NCI-H1105 treated with DMSO at 0.1 percent for 48 hours (cell line): ENCODE data around the gene GZF1.

Experiments
- DNase-seq: peaks from one replicate; lab custom pipeline; 2025; lab: John Stamatoyannopoulos, UW

Gene GZF1

GRCh38 chr20:23361476-23362391, at the start of gene GZF1:
Gene GZF1 (plus strand): TSS chr20:23362182. CDS start chr20:23364384, 2,202 bp downstream.
- DNase-seq, result peak; percentile 95

GRCh38 chr20:23313271-23313670, 48.7 kb upstream of the GZF1 start:
- no peak for DNase-seq

DNA sequence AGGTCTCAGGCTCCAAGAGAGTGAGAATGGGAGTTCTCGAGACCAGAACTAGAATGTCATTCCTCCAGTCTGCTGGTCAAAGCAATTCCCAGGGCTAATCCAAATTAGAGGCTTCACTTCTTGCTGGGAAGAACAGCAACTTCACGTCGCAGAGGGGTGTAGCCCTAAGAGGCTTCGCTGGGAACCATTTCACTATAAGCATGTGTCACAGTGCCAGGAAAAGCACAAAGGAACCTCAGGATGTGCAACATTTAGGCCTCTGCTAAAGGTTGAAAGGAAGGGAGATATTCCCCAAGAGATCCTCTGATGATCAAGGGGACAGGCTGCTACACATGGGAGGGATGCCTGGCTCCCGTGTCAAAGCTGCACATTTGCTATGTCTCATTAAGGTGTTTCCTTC, 47.3 kb upstream of the GZF1 start:
- DNase-seq, result no peak

DNA sequence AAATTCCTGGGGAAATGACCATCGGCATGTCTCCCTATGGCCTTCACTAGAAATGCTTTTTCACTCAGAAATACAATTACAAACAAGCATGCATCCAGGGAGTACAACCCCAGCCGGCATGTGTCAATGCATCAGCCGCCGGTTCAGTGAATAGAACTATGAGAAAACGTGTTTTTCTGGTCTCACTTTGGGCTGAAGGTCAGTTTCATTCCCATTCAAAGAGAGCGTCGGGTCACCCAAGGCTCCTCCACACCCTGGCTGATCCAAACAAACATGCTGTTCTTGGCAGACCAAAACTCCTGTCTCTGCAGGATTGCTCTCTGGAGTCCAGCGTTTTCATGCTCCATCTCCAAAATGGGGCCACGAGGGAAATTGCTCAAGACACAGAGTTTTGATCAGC, 46.9 kb upstream of the GZF1 start:
- DNase-seq, result no peak

GRCh38 chr20:23316626-23317025, 45.4 kb upstream of the GZF1 start:
- no peak for DNase-seq

GRCh38 chr20:23317081-23317480, 44.9 kb upstream of the GZF1 start:
- no peak for DNase-seq

DNA sequence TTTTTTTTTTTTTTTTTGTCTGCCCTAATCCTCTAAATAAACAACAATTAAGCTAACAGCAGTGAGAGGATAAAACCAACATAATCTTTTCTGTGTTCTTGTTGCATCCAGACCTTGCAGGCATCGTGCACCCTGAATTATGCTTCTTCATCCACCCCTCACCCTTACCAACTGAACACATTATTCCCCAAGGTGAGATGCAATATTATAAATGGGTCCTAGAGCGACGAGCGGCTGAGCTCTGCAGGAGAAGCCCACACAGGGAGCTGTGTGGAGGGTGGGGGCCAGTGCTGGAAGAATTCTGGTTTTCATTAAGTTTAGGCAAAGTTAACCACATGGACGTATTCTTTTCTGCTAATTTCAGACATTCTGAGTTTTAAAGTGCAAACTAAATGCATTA, 43.6 kb upstream of the GZF1 start:
- no peak for DNase-seq

DNA sequence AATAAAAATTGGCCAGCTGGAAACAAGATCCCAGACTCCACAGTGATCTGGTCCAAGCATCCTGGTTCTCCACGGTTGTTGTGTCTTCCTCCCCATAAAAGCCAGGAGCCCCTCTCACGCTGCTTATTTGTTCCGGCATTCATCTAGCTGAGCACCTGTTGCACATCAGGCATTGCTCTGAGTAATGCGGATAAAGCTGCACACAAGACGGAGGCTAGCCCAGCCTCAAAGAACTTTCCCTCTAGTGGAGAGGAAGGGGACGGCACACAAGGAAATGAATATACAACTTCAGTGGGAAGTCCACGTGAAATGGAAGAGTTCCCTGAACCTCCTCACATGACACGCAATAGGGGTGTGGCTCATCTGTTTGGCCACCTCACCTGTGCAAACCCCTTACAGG, 41.7 kb upstream of the GZF1 start:
- DNase-seq, result no peak

DNA sequence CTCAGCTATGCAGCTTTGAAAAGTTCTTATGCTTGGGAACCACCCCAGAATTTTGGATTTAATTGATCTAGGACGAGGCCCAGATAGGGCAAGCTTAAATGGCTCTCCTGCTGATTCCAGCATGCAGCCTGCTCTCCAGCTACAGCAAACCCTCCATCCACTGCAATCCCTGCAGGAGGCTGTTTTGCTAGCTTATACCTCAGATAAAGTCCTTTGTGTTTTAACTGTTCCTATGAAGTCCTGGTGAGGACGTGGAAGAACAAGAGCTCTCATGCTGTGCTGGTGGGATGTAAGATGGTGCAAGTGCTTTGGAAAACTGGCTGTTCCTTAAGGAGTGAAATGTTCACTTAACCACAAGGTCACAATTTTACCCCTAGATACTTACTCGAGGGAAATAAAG, 36.9 kb upstream of the GZF1 start:
- DNase-seq, result no peak

- DNase-seq, result no peak
Measured at GRCh38 chr20:23326774-23327173, 35.2 kb upstream of the GZF1 start.

DNA sequence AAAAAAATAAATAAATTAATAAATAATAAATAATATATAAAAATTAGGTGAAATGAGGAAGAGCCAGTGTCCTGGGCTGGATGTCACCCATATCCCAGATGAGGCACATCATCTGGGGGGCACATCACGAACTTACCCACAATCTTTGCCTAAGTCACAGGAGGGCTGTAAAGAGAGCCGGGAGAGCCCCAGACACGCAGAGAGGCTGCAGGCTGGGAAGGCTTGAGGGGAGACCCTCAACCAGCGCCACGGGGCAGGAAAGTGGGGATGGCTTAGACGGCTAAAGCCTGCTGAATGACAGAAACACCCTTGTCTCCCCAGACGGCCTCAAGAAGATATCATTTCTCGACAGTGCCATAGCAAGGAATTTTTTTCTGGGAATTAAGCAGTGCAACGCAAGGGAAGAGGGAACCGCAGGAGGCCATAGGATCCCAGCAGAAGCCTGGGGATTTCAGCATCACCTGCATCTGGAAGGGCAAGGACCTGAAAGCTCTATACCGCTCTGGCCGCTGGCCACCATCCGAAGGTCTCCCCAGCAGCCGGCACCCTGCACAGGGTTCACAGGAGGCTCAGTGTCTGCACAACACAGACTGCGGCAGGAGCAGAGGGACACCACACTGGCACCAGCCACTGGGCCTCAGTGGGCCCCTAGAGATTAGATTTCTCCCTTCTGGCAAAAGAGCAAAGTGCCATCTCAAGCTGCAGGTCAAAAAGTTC, 34.2 kb upstream of the GZF1 start:
- no peak for DNase-seq

DNA sequence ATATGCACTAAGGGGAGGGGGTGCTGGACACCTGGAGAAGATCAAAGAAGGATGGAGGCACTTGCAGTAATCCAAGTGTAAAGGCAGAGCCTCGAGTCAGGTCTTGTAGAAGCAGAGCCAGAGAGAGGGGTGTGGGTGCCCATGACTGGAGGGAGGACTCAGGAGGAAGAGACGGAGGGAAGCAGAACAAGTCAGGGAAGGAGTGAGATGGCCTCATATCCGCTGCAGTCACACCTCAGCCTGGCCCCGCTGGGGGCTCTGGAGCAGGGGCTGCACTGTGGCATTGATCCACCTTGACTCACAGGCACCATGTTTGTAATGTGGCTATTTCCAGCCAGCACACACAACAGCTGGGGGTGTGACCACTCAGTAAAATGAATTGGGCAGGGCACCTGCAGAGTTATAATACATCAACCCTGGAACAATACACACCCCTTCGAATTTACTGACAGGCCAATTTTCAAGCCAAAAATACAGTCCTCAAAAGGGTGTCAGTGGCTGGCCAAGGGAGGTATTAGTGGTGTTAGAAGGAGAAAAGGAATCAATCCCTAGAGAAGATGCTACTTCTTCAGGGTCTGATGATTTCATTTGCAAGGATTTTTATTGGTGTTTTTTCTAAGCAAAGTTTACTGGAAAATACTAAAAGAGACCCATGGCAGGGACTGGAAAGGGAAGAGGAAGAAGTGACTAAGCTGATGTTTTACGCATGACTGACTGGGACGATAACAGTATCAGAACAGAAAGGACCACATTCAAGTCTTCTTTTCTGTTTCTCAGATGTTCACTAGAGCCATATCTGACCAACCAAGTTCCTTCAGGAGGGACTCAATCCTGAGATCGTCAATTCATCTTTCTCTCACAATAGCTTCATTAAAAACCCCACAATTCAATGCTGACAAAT, 30.3 kb upstream of the GZF1 start:
- DNase-seq, result no peak

DNA sequence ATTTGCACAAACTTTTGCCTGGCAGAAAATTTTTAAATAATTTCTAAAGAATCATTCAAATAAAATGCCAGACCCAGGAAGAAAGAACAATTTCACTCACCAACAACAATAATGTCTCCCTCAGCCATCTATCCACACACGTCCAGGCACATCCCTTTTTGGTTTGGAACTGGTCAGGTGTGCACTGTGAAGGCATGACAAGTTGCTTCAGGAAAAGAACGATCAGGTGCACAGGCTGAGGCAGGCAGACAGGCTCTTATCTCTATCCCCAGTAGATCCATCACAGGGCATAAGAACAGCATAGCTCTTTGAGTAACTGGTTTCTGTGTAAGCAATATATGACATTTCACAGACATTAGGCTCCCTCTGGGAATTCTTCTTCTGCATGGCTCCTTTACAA, 29.5 kb upstream of the GZF1 start:
- no peak for DNase-seq

DNA sequence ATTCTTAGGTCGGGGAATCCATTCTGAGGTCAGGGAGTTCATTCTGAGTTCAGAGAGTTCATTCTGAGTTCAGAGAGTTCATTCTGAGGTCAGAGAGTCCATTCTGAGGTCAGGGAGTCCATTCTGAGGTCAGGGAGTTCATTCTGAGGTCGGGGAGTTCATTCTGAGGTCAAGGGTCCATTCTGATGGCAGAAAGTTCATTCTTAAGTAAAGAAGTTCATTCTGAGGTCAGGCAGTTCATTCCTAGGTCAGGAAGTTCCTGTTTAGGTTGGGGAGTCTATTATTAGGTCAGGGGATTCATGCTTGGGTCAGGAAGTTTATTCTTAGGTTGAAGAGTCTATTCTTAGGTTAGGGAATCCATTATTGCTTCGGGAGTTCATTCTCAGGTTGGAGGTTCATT, 27.9 kb upstream of the GZF1 start:
- no peak for DNase-seq

- DNase-seq, result no peak
Measured at GRCh38 chr20:23335521-23335920, 26.5 kb upstream of the GZF1 start.

DNA sequence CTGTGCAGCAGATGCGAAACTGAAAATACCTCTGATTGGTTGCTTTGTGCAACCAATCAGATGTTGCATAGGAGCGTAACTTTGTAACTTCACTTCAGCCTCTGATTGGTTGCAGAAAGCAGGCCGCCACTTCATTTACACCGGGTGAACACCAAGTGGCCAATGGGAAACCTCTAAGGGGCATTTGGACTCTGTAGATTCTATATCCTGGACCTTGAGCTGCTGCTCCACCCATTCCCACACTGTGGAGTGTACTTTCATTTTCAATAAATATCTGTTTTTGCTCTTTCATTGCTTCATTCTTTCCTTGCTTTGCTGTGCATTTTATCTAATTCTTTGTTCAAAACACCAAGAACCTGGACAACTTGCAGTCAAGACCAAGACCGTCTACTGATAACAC, 25.5 kb upstream of the GZF1 start:
- DNase-seq, result no peak

DNA sequence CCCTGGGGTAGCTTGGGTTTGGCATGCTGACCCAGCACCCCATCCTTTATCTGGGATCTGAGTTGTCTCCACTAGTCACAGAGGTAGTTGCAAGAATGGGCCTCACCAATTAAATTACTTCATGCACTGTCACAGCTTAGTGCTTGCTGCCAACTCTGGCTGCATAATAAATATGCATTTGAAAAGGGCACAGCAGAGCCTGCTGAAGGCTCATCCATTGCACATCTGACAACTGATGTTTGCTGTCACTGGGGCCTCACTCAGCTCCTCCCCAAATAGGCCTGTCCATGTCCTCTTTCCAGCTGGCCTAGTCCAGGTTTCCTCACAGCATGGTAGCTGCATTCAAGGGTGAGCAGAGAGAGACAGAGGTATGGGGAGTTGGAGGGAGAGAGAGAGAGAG, 24.7 kb upstream of the GZF1 start:
- no peak for DNase-seq

- no peak for DNase-seq
Measured at GRCh38 chr20:23339986-23340385, 22.0 kb upstream of the GZF1 start.

- peak; percentile 48 for DNase-seq
Measured at GRCh38 chr20:23340524-23340923, 21.5 kb upstream of the GZF1 start.

- DNase-seq, result no peak
Measured at GRCh38 chr20:23341073-23341472, 20.9 kb upstream of the GZF1 start.

DNA sequence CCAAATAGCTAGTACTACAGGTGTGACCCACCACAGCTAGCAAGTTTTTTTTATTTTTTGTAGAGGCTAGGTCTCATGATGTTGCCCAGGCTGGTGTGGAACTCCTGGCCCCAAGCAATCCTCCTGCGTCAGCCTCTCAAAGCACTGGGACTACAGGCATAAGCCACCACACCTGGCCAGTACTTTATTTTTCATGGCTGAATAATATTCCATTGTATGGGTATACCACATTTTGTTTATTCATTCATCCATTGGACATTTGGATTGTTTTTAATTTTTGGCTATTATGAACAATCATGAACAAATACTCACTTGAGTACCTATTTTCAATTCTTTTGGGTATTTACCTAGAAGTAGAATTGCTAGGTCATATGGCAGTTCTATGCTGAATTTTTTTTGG, 18.4 kb upstream of the GZF1 start:
- no peak for DNase-seq

DNA sequence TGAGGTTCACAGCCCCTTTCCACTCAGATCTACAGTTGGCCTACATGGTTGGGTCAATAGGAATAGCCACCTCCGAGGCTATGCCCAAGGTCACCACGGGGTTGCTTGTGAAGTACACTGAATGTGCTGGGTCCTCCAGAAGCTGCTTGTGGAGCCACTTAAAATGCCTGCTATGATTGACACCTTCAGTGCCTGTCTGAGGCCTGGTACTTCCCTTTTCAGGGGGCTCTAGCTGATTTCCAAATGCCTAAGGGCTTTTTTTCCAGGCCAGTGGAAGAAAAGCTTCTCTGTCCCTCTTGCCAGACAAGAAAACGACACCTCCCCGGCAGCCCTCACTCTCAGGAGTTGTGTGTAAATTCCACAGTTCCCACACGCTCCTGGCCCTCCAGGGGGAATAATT, 17.6 kb upstream of the GZF1 start:
- no peak for DNase-seq
